GM23248 (cell line): Measurements from ENCODE around the gene DOCK9.

Experiments used
- EZH2 ChIP-seq: fragments of 200-600 bp; sonication (generic); IDR thresholded peaks from 2 replicates; pipeline ENCODE4 v1.6.1; 2018; ENCODE audit warnings: antibody characterized with exemption, mild to moderate bottlenecking; ENCODE audit not compliant: insufficient read depth, poor library complexity, severe bottlenecking
- EZH2phosphoT487 ChIP-seq: fragments of 200-600 bp; sonication (generic); IDR thresholded peaks from 2 replicates; pipeline ENCODE4 v1.6.1; 2018; ENCODE audit warnings: antibody characterized with exemption, moderate library complexity, mild to moderate bottlenecking, low read depth; ENCODE audit not compliant: insufficient read depth

DNA sequence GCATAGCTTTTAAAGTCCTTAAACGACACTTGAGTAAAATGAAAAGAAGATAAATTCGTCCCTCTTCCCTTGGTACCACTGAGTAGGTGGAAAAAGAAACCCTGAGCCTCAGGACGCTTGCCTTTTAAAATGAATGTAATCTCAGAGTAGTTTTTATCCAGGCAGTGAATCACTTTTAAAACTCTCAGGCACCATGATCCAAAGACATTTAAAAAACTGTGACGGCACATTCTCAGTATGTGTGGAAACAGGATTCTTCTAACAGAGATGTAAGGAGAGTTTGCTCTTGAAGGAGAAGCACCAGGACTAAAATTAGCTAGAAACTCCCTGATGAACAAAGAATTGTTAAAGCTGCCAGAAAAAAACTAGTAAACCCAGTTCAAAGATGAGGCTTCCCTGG, 119.7 kb downstream of the DOCK9 start:
- no peak for TF ChIP-seq EZH2
- TF ChIP-seq EZH2phosphoT487: no peak
